ACC112 (cell line): ENCODE results near the gene HOXB3.

Source experiments
- H2AFZ ChIP-seq: fragments of 200-600 bp; sonication (generic); one replicate; pipeline ENCODE4 v1.6.0; 2017; ENCODE audit warnings: antibody characterized with exemption, low read length; ENCODE audit not compliant: unreplicated experiment
- H3K27ac ChIP-seq: fragments of 200-600 bp; sonication (generic); 2 replicates; pipeline ENCODE4 v1.5.1; 2014; ENCODE audit warnings: low read depth, mild to moderate bottlenecking, antibody characterized with exemption, low read length, moderate library complexity
- H3K27me3 ChIP-seq: fragments of 200-600 bp; sonication (generic); 2 replicates; pipeline ENCODE4 v1.6.1; 2014; ENCODE audit warnings: mild to moderate bottlenecking, antibody characterized with exemption, low read length, moderate library complexity, mixed read lengths; ENCODE audit not compliant: insufficient read depth
- H3K36me3 ChIP-seq: fragments of 200-600 bp; sonication (generic); 2 replicates; pipeline ENCODE4 v1.6.1; 2016; ENCODE audit warnings: mild to moderate bottlenecking, antibody characterized with exemption, low read length, moderate library complexity, mixed read lengths; ENCODE audit not compliant: insufficient read depth
- H3K4me1 ChIP-seq: fragments of 200-600 bp; sonication (generic); one replicate; pipeline ENCODE4 v1.6.1; 2016; ENCODE audit warnings: low read length, mixed read lengths; ENCODE audit not compliant: insufficient read depth, unreplicated experiment, control insufficient read depth
- H3K4me3 ChIP-seq: fragments of 200-600 bp; sonication (generic); 2 replicates; pipeline ENCODE4 v1.5.1; 2014; ENCODE audit warnings: mild to moderate bottlenecking, low read depth, low read length
- H3K79me2 ChIP-seq: fragments of 200-600 bp; sonication (generic); one replicate; pipeline ENCODE4 v1.6.0; 2016; ENCODE audit warnings: low read length; ENCODE audit not compliant: control insufficient read depth, unreplicated experiment, insufficient read depth

Gene HOXB3

DNA sequence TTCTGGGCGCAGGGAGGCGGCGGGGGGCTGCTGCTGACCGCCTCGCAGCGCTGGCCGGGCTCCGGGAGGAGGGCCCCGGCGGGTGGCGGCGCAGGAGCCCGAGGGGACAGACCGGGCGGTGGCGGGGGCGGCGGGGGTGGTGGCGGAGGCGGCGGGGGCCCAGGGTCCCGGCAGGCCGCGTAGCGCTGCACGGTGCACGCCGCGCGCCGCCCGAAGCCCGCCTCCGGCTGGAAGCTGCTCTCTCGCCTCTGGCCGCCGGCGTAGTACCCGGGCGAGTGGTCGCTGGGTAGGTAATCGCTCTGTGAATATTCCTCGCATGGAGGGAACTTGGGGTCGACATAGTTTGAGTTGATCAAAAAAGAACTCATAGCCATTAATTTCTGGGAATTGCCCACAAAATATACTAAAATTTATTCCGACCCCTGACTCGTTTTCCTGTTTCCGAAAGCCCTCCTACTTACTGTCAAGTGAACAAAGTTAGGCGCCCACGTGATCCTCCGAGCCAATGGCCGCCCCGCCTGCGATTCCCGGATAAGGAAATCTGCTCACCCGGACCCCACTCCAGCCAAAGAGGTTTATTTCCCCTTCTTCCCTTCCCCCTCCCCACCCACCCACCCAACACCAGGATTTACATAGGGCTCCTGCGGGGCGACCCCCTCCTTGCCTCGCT is 12.0 kb downstream of the HOXB3 start, which contains the start of gene HOXB4:
Gene HOXB4 (minus strand): TSS at position 405 of the 670 bp plus-strand sequence. CDS start 31 bp downstream, at position 374.
- Histone ChIP-seq H3K79me2 (no peaks in the 10 kb centered on the region), H3K36me3 (no peaks in the 10 kb centered on the region), H3K27ac (no peak within 1 kb of the TSS), H3K4me1 (no peaks in the 10 kb centered on the region), H3K27me3 (peaks cover 98% of the 10 kb centered on the region), H3K4me3 (no peak within 1 kb of the TSS), H2AFZ (no peak within 1 kb of the TSS)

DNA sequence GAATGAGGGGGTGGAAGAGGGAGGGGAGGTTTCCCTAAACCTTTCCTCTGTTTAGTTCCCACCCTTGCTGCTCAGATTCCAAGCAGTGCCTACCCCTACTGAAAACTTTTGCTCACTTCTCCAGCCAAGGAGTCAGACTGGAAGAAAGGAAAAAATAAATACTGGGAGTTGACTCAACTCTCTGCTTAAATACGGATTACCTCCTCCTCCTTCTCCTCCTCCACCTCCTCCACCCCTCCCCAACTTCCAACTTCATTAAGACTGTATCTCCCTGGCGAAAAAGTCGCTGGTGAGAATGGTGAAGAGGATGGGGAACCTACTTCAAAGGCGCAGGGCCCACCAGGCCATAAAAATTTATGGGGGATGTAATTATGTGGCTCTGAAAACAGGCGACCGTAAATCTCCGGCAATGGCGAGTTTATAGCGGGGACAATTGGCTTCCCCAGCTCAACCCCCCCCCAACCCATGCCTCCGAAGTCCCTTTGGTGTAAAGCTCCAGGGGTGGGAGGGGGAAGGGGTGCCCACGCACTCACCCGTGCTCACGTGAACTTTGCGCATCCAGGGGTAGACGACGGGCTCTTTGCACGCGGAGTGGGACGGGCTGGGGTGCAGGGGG is 12.6 kb downstream of the HOXB3 start:
- H3K27ac ChIP-seq, result no peak overlapping the region
- H3K79me2 ChIP-seq, result no peaks in the 10 kb centered on the region
- no peaks in the 10 kb centered on the region for H3K4me1 ChIP-seq
- H3K4me3 ChIP-seq, result no peak overlapping the region
- H3K36me3 ChIP-seq, result no peaks in the 10 kb centered on the region
- H2AFZ ChIP-seq, result no peak overlapping the region
- H3K27me3 ChIP-seq, result peaks cover 98% of the 10 kb centered on the region

DNA sequence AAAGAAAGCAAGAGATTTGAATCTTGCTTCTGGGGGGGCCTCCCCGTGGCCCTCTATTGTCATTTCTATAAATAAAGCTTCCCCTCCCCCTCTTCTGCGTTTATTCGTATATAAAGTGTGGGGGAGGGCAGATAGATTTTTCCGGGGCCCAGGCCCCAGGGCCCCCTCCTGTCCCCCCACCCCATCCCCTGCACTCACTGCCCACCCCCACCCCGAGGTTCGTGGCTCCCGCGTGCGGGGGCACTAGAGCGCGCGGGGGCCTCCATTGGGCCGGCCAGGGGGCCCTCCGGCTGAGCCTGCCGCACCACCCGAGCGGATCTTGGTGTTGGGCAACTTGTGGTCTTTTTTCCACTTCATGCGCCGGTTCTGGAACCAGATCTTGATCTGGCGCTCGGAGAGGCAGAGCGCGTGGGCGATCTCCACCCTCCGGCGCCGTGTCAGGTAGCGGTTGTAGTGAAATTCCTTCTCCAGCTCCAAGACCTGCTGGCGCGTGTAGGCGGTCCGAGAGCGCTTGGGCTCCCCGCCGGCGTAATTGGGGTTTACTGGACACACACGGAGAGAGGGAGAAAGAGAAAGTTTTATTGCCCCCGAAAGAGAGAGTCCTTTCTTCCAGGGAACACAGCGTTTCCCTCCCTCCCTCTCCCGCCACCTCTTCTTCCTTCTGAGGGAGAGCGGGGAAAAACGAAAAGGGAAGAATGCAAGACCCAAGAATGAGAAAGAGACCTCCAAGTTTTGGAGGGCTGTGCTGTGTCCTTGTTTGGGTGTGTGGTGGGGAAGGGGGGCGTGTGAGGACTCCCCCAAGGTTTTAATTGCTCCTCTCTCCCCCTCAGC is 13.3 kb downstream of the HOXB3 start:
- Histone ChIP-seq H3K36me3 (no peaks in the 10 kb centered on the region), H3K27ac (no peak overlapping the region), H3K27me3 (peaks cover 98% of the 10 kb centered on the region), H3K79me2 (no peaks in the 10 kb centered on the region), H2AFZ (no peak overlapping the region), H3K4me1 (no peaks in the 10 kb centered on the region), H3K4me3 (no peak overlapping the region)

DNA sequence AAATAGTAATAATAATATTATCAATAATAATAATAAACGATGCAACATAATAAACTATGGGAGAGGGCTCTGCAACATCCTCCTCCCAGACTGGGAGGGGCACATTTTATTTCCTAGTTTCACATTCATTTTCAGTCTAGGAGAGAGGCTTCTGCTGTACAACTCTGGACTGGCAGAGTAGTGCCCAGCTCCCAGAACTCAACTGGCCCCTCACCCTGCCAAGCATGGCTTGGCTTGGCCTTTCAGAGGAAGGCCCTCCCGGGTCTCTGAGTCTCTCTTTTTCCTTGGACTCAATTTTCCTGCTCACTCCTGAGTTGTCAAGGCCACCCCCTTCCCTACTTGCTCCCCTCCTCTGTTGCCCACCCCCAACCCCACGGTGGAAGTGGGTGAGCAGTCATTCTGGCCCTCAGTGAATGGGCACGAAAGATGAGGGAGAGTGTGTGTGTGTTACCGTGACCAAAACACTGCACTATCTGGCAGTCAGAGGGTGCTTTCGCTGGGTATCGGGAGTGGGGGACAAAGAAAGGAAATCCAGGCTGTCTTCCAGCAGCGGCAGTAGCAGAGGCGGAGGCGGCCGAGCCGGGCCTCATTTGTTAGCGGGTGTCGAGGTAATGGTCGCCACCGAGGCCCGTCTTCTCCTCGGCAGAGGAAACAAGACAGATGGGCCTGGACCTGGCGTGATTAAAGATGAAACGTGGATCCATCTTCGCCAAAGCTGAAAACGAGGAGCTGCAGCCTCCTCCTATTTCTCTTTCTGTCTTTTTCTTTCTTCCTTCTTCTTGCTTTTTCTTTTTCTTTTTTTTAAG is 14.2 kb downstream of the HOXB3 start:
- Histone ChIP-seq H3K36me3 (no peaks in the 10 kb centered on the region), H3K4me3 (no peak overlapping the region), H3K27ac (no peak overlapping the region), H2AFZ (no peak overlapping the region), H3K79me2 (no peaks in the 10 kb centered on the region), H3K27me3 (peaks cover 98% of the 10 kb centered on the region), H3K4me1 (no peaks in the 10 kb centered on the region)

DNA sequence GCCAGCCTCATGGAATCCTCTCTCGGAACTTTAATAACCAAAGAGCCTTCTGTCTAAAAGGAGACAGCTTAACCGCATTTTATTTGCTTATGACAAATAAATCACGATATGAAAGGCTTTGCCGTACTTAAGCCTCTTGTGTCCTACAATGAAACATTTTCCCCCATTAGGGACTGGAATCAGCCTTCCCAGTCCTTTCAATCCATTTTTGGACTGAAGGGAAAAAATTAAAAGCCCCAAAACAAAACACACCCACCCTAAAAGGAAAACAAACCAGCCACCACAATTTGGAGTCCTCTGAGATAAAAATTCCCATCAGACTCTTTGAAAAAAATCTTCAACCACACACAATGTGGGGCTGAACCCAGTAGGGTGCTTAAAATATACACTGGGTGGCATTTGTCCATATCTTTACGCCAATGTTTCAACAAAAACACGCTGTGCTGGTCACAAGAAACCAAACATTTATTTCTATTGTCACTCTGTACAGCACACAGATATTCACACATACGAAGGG is 14.9 kb downstream of the HOXB3 start:
- Histone ChIP-seq H3K36me3 (no peaks in the 10 kb centered on the region), H3K4me3 (no peak overlapping the region), H3K4me1 (no peaks in the 10 kb centered on the region), H2AFZ (no peak overlapping the region), H3K79me2 (no peaks in the 10 kb centered on the region), H3K27me3 (peaks cover 98% of the 10 kb centered on the region), H3K27ac (no peak overlapping the region)

DNA sequence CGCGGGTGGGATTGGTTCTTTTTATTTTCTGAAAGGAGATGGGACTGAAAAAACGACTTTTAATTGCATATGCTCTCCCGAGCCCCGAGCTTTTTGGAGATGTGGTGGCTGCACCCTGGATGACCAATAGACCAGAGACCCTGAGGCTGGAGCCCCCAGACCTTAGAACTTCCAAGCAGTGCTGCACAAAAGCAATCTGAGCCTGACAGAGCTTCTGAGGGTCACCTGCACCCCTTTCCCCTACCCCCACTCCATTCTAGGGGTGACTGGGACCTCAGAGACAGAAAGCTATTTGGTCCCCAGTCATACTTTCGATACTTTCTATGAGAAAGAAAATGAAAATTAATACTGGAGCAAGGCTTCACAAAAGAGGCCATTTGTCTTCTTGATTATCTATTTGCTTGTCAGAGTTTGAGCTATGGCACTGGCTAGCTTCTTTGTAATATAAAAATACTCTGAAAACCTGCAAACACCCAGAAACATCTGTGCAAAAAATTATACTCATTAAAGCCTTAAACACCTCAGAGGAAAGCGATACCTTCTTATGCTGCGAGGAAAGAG is 15.5 kb downstream of the HOXB3 start:
- H3K4me3 ChIP-seq, result no peak overlapping the region
- H2AFZ ChIP-seq, result no peak overlapping the region
- H3K27ac ChIP-seq, result no peak overlapping the region
- H3K4me1 ChIP-seq, result no peaks in the 10 kb centered on the region
- H3K79me2 ChIP-seq, result no peaks in the 10 kb centered on the region
- H3K36me3 ChIP-seq, result no peaks in the 10 kb centered on the region
- H3K27me3 ChIP-seq, result peaks cover 98% of the 10 kb centered on the region

DNA sequence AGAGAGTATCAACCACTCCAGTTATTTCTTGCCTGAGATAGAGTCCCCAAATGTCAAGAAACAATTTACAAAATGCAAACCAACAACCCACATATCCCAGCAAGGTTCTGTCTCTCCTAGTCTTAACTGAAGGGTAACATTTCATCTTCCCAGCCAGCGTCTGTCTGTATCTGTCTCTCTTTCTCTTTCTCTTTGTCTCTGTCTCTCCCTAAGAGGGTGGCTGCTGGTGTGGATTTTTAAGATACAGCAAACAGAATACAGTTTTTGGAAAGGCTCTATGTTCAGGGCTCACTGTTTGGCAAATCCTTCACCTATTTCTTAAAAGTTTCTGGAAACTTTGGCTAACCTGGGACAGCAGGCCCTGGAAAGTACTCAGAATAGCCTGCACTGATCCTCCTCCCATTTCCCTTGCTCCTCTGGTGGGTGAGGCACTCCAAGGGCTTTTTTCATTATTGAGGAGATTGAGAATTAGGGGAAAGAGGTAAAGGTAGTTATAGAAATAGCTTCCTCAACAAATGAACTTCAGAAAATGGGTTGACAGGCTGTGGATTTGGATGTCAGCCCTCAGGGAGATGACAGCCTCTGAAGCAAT is 18.1 kb downstream of the HOXB3 start:
- H3K79me2 ChIP-seq, result no peaks in the 10 kb centered on the region
- H2AFZ ChIP-seq, result no peak overlapping the region
- H3K36me3 ChIP-seq, result no peaks in the 10 kb centered on the region
- no peak overlapping the region for H3K27ac ChIP-seq
- peaks cover 100% of the 10 kb centered on the region for H3K27me3 ChIP-seq
- H3K4me1 ChIP-seq, result no peaks in the 10 kb centered on the region
- H3K4me3 ChIP-seq, result no peak overlapping the region

DNA sequence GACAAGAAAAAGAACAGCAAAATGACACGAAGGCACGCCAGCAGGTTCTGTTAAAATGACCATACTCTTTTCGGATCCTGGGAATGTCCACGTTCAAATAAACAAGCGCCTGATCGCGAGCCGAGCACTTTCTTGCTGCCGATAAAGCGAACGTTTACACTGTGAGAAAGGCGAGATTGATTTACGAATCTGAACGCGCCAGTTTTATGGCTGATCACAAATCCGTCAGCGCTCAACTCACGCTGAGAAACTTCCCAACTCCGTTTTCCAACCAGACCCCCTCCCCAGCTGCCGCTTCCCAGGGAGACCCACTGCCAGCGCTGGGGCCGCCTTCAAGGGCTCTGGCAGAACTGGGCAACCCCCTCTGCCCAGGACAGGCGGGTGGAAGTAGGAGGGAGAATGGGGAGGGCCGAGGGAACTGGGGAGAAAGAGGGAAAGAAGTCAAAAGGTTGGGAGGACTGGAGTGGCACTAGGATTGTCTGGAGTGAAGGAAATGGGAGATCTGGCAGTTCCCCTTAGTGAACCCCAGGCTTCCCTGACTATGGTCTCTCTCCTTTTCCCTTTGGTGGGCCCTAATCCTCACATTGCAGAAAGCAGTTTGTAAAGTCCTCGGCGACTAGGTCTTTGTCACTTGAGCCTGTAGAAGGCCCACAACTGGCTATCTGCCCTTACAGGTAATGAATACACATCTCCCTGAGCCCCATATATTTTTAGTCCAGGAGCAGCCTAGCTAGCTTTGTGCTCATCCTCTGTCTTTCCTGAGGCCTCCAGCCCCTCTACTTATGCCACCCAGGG is 18.8 kb downstream of the HOXB3 start:
- Histone ChIP-seq H2AFZ (no peak overlapping the region), H3K27me3 (peaks cover 100% of the 10 kb centered on the region), H3K4me3 (no peak overlapping the region; the same call in 1 of the 2 replicates), H3K4me1 (no peaks in the 10 kb centered on the region), H3K27ac (no peak overlapping the region), H3K36me3 (no peaks in the 10 kb centered on the region), H3K79me2 (no peaks in the 10 kb centered on the region)

DNA sequence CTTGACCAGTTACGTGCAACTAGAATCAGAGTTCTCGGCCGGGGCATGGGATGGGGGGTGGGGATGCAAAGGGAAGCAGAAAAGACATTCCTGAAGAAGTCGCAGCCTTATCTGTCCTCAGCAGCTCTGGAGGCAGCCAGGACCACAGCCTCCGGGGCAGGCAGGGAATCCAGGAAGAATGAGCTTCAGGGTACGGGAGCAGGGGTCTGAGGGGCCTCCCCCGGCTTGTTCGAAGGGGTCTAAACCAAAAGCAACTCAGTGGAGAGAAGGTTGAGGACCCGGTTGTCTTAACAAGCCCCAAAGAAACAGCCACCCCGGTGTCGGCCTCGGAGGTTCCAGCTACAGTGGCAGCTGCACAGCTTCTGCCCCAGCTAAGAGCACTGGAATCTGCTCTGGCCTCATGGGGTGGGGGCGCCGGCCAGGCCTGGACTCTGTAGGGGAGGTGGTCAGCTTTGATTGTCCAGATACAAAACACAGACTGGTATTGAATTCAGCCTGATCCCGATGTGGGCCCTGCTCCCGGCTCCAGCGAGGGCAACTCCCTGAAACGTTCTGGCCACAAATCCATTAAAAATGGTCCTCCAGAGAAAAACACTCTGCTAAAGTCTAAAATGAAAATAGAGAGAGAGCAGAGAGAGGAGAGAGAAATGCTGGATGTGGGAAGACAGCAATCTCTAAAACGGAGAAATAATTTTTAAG is 19.6 kb downstream of the HOXB3 start:
- Histone ChIP-seq H3K79me2 (no peaks in the 10 kb centered on the region), H3K27me3 (peaks cover 100% of the 10 kb centered on the region), H3K27ac (no peak overlapping the region), H3K4me1 (no peaks in the 10 kb centered on the region), H3K36me3 (no peaks in the 10 kb centered on the region), H2AFZ (no peak overlapping the region), H3K4me3 (no peak overlapping the region; the same call in 1 of the 2 replicates)
